ENCODE results near the gene GRHL1. TPM values are rescaled to one million over a fixed set of nuclear protein-coding genes. Genes with fewer than 3 reads are reported as not detected.

Gene GRHL1
- total and polyA plus RNA-seq, 2 experiments from 2014 or later: 2.9 to 4.2 TPM

DNA sequence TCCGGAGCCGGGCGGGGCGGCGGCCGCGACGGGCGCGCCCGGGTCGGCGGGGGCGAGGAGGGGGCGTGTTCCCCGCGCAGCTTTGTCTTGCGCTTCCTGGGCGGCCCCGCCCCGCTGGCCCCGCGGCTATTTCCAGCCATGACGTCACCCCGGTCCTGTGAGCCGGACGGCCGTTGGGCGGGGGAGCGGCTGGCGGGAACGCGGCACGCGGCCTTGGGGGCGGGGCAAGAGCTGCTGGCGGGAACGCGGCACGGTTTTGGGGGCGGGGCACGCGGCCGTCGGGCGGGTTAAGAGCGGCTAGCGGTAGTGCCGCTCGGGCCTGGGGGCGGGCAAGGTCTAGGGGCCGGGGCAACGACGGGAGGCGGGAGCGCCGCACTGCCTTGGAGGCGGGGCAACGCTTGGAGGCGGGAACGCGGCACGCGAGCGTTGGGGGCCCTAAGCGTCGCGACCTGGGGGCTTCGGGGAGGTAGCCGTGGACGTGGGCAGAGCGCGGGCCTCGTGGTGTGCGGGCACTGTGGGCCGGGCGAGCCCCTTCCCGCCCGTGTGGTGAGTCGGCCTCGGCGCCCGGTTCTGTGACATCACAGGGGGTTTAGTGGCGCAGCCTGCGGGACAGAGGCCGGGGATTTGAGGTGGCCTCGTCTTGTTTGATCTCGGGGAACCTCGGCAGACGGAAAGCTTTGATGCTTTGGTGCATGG, 92.6 kb downstream of the GRHL1 start:
- TF ChIP-seq CREB1 (CRISPR knock-in tag; IDR thresholded peaks at IDR 0.05; ENCODE audit: low read depth) (peak; percentile 89), STAT1 (IDR thresholded peaks at IDR 0.05; ENCODE audit: unreplicated experiment) (no peak)
- H3K36me3 ChIP-seq (ENCODE audit: insufficient read depth): no peaks in the 10 kb centered on the region
- 0 out of 2 replicates have a peak, but pooled peaks cover 5% of the 10 kb centered on the region for H3F3A ChIP-seq (replicated peaks; ENCODE audit: low read depth)
- Mint-ChIP-seq H3K27me3 (ENCODE audit: insufficient read depth, low read depth, poor library complexity) (peaks cover 51% of the 10 kb centered on the region), H3K4me1 (peaks cover 3% of the 10 kb centered on the region; the same call in 1 of the 3 replicates), H3K27ac (no peak overlapping the region), H3K9me3 (peaks cover 12% of the 10 kb centered on the region), H3K36me3 (ENCODE audit: low read depth) (peaks cover 28% of the 10 kb centered on the region), H3K4me3 (peak overlapping the region; percentile 59)
- H3K4me2 ChIP-seq: no peak overlapping the region
- no peak overlapping the region for H3K27ac ChIP-seq (ENCODE audit: low read depth)
- H3K27me3 ChIP-seq (ENCODE audit: insufficient read depth): peaks cover 22% of the 10 kb centered on the region
- DNase-seq (ENCODE audit: low spot score) (peak; percentile 90), ATAC-seq (peak; percentile 46)
- H3K4me3 ChIP-seq: peak overlapping the region; percentile 44; the same call in 1 of the 2 replicates
- no peaks in the 10 kb centered on the region for H3K79me2 ChIP-seq (replicated peaks; ENCODE audit: insufficient read depth)
- 0 out of 2 replicates have a peak, but pooled peaks cover 2% of the 10 kb centered on the region for H4K20me1 ChIP-seq (replicated peaks; ENCODE audit: insufficient read depth)
- peaks cover 6% of the 10 kb centered on the region for H3K4me1 ChIP-seq (ENCODE audit: insufficient read depth)
- no peaks in the 10 kb centered on the region for H3K9me2 ChIP-seq (ENCODE audit: insufficient read depth)
- H2AFZ ChIP-seq: no peak overlapping the region

DNA sequence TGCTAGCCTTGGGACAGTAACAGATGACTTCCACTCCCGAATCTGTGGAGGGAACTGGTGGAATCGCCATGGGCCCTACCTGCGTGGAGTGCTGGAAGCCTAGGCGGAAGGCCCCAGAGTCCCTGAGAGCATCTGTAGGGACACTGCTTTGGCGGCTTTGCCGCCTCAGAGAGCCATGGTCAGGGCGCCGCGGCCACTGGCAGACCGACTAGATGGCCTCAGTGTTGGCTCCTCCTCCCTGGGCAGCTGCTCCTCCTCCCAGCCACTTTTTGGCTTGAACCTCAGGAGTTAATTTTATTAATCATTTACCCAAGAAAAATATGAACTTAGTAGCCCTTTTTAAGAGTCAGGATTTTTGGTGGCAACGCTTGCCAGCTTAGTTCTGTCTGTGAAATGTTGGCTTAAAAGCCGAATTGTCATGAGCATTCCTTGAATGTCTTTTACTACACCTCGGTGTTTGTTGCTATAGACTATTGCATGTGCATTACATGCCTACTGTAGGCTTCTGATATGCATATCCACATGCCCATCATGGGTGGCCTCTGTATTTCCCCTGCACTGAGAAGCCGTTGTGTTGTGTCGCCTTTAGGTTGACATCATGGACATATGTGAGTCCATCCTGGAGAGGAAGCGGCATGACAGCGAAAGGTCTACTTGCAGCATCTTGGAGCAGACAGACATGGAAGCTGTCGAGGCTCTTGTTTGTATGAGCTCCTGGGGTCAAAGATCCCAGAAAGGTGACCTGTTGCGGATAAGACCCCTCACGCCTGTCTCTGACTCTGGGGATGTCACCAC, 94.3 kb downstream of the GRHL1 start:
- Mint-ChIP-seq H3K9me3 (peaks cover 12% of the 10 kb centered on the region), H3K4me1 (peaks cover 5% of the 10 kb centered on the region), H3K4me3 (no peak overlapping the region; the same call in 2 of the 3 replicates), H3K27ac (no peak overlapping the region), H3K36me3 (ENCODE audit: low read depth) (peaks cover 27% of the 10 kb centered on the region), H3K27me3 (ENCODE audit: insufficient read depth, low read depth, poor library complexity) (peaks cover 42% of the 10 kb centered on the region)
- H3K27me3 ChIP-seq (ENCODE audit: insufficient read depth): peaks cover 22% of the 10 kb centered on the region
- no peak overlapping the region for H3K4me3 ChIP-seq
- H3F3A ChIP-seq (replicated peaks; ENCODE audit: low read depth): 0 out of 2 replicates have a peak, but pooled peaks cover 5% of the 10 kb centered on the region
- ATAC-seq (no peak), DNase-seq (ENCODE audit: low spot score) (no peak)
- no peak overlapping the region for H2AFZ ChIP-seq
- H3K9me2 ChIP-seq (ENCODE audit: insufficient read depth): no peaks in the 10 kb centered on the region
- peaks cover 6% of the 10 kb centered on the region for H3K4me1 ChIP-seq (ENCODE audit: insufficient read depth)
- no peaks in the 10 kb centered on the region for H3K79me2 ChIP-seq (replicated peaks; ENCODE audit: insufficient read depth)
- no peaks in the 10 kb centered on the region for H3K36me3 ChIP-seq (ENCODE audit: insufficient read depth)
- no peak overlapping the region for H3K27ac ChIP-seq (ENCODE audit: low read depth)
- peaks cover 9% of the 10 kb centered on the region for H4K20me1 ChIP-seq (replicated peaks; ENCODE audit: insufficient read depth)
- H3K4me2 ChIP-seq: no peak overlapping the region
- TF ChIP-seq, protein P1, sequence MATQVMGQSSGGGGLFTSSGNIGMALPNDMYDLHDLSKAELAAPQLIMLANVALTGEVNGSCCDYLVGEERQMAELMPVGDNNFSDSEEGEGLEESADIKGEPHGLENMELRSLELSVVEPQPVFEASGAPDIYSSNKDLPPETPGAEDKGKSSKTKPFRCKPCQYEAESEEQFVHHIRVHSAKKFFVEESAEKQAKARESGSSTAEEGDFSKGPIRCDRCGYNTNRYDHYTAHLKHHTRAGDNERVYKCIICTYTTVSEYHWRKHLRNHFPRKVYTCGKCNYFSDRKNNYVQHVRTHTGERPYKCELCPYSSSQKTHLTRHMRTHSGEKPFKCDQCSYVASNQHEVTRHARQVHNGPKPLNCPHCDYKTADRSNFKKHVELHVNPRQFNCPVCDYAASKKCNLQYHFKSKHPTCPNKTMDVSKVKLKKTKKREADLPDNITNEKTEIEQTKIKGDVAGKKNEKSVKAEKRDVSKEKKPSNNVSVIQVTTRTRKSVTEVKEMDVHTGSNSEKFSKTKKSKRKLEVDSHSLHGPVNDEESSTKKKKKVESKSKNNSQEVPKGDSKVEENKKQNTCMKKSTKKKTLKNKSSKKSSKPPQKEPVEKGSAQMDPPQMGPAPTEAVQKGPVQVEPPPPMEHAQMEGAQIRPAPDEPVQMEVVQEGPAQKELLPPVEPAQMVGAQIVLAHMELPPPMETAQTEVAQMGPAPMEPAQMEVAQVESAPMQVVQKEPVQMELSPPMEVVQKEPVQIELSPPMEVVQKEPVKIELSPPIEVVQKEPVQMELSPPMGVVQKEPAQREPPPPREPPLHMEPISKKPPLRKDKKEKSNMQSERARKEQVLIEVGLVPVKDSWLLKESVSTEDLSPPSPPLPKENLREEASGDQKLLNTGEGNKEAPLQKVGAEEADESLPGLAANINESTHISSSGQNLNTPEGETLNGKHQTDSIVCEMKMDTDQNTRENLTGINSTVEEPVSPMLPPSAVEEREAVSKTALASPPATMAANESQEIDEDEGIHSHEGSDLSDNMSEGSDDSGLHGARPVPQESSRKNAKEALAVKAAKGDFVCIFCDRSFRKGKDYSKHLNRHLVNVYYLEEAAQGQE (IDR thresholded peaks at IDR 0.05; ENCODE audit: unreplicated experiment): no peak
- TF ChIP-seq POLR2AphosphoS5 (IDR thresholded peaks at IDR 0.05; ENCODE audit: low read depth) (no peak), JUNB (IDR thresholded peaks at IDR 0.05; ENCODE audit: unreplicated experiment) (no peak), STAT1 (IDR thresholded peaks at IDR 0.05; ENCODE audit: unreplicated experiment) (no peak)
- TF ChIP-seq, protein P2, sequence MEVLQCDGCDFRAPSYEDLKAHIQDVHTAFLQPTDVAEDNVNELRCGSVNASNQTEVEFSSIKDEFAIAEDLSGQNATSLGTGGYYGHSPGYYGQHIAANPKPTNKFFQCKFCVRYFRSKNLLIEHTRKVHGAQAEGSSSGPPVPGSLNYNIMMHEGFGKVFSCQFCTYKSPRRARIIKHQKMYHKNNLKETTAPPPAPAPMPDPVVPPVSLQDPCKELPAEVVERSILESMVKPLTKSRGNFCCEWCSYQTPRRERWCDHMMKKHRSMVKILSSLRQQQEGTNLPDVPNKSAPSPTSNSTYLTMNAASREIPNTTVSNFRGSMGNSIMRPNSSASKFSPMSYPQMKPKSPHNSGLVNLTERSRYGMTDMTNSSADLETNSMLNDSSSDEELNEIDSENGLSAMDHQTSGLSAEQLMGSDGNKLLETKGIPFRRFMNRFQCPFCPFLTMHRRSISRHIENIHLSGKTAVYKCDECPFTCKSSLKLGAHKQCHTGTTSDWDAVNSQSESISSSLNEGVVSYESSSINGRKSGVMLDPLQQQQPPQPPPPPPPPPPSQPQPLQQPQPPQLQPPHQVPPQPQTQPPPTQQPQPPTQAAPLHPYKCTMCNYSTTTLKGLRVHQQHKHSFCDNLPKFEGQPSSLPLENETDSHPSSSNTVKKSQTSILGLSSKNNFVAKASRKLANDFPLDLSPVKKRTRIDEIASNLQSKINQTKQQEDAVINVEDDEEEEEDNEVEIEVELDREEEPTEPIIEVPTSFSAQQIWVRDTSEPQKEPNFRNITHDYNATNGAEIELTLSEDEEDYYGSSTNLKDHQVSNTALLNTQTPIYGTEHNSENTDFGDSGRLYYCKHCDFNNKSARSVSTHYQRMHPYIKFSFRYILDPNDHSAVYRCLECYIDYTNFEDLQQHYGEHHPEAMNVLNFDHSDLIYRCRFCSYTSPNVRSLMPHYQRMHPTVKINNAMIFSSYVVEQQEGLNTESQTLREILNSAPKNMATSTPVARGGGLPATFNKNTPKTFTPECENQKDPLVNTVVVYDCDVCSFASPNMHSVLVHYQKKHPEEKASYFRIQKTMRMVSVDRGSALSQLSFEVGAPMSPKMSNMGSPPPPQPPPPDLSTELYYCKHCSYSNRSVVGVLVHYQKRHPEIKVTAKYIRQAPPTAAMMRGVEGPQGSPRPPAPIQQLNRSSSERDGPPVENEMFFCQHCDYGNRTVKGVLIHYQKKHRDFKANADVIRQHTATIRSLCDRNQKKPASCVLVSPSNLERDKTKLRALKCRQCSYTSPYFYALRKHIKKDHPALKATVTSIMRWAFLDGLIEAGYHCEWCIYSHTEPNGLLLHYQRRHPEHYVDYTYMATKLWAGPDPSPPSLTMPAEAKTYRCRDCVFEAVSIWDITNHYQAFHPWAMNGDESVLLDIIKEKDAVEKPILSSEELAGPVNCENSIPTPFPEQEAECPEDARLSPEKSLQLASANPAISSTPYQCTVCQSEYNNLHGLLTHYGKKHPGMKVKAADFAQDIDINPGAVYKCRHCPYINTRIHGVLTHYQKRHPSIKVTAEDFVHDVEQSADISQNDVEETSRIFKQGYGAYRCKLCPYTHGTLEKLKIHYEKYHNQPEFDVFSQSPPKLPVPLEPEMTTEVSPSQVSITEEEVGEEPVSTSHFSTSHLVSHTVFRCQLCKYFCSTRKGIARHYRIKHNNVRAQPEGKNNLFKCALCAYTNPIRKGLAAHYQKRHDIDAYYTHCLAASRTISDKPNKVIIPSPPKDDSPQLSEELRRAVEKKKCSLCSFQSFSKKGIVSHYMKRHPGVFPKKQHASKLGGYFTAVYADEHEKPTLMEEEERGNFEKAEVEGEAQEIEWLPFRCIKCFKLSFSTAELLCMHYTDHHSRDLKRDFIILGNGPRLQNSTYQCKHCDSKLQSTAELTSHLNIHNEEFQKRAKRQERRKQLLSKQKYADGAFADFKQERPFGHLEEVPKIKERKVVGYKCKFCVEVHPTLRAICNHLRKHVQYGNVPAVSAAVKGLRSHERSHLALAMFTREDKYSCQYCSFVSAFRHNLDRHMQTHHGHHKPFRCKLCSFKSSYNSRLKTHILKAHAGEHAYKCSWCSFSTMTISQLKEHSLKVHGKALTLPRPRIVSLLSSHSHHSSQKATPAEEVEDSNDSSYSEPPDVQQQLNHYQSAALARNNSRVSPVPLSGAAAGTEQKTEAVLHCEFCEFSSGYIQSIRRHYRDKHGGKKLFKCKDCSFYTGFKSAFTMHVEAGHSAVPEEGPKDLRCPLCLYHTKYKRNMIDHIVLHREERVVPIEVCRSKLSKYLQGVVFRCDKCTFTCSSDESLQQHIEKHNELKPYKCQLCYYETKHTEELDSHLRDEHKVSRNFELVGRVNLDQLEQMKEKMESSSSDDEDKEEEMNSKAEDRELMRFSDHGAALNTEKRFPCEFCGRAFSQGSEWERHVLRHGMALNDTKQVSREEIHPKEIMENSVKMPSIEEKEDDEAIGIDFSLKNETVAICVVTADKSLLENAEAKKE (CRISPR knock-in tag; IDR thresholded peaks at IDR 0.05): no peak
- TF ChIP-seq, protein P3, sequence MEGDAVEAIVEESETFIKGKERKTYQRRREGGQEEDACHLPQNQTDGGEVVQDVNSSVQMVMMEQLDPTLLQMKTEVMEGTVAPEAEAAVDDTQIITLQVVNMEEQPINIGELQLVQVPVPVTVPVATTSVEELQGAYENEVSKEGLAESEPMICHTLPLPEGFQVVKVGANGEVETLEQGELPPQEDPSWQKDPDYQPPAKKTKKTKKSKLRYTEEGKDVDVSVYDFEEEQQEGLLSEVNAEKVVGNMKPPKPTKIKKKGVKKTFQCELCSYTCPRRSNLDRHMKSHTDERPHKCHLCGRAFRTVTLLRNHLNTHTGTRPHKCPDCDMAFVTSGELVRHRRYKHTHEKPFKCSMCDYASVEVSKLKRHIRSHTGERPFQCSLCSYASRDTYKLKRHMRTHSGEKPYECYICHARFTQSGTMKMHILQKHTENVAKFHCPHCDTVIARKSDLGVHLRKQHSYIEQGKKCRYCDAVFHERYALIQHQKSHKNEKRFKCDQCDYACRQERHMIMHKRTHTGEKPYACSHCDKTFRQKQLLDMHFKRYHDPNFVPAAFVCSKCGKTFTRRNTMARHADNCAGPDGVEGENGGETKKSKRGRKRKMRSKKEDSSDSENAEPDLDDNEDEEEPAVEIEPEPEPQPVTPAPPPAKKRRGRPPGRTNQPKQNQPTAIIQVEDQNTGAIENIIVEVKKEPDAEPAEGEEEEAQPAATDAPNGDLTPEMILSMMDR (conservative IDR thresholded peaks at IDR 0.05; ENCODE audit: low read depth in 2 of 2): no peak
